ENCODE results near the gene ERVH48-1.

DNA sequence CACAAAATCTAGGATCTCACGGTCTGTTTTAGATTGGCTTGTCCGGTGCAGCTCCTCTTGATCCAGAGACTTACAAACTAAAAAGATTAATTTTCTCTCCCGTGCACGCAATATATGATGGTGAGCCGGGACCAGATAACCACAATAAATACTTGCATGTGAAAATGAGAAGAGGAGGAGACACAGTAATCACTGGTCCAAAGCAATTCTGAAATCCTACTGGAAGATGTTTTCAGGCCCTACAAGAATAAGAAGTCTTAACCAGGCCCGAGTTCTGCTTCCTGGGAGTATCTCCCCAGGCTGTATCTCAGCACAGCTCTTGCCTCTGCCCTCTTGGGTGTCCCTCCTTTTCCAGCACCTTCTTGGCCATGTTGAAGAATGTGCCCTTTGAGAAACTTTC lies 45.1 kb downstream of the ERVH48-1 start:
- TF ChIP-seq, protein P1, sequence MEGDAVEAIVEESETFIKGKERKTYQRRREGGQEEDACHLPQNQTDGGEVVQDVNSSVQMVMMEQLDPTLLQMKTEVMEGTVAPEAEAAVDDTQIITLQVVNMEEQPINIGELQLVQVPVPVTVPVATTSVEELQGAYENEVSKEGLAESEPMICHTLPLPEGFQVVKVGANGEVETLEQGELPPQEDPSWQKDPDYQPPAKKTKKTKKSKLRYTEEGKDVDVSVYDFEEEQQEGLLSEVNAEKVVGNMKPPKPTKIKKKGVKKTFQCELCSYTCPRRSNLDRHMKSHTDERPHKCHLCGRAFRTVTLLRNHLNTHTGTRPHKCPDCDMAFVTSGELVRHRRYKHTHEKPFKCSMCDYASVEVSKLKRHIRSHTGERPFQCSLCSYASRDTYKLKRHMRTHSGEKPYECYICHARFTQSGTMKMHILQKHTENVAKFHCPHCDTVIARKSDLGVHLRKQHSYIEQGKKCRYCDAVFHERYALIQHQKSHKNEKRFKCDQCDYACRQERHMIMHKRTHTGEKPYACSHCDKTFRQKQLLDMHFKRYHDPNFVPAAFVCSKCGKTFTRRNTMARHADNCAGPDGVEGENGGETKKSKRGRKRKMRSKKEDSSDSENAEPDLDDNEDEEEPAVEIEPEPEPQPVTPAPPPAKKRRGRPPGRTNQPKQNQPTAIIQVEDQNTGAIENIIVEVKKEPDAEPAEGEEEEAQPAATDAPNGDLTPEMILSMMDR (IDR thresholded peaks at IDR 0.05) = no peak
- no peak for TF ChIP-seq POLR2A (IDR thresholded peaks at IDR 0.05)
